Keratinocyte (primary cell): ENCODE data around the gene DPP10. TPM values are rescaled to one million over a fixed set of nuclear protein-coding genes. Genes with fewer than 3 reads are reported as not detected.
"Not testable (repeated sequence)": the region's sequence is repeated elsewhere in the genome, so short reads cannot be mapped to it uniquely, and the experiment has no call there.

Experiments
- DNase-seq: peaks from one replicate; pipeline ENCODE4 v3.0.0-alpha.2; 2011; ENCODE audit warnings: low read depth, missing footprints, low spot score
- FAIRE-seq: peaks from 2 replicates; lab custom pipeline; 2011; peaks lifted over from hg19 to GRCh38; lab: Jason Lieb, UNC
- H2AFZ ChIP-seq: 2 replicates; pipeline ENCODE4 v1.6.0; 2012; ENCODE audit warnings: low read length, control low read depth, inconsistent platforms; ENCODE audit not compliant: control insufficient read depth
- H3K27ac ChIP-seq: 2 replicates; pipeline ENCODE4 v1.5.1; 2011; ENCODE audit warnings: low read length; ENCODE audit not compliant: control insufficient read depth, insufficient read depth
- H3K27me3 ChIP-seq: 3 replicates; pipeline ENCODE4 v1.6.0; 2011; ENCODE audit warnings: low read length; ENCODE audit not compliant: control insufficient read depth, insufficient read depth; ENCODE audit errors: extremely low read depth
- H3K36me3 ChIP-seq, 2 experiments: 2 replicates in 1 of 2; 3 replicates in 1 of 2; pipeline ENCODE4 v1.5.1; 2011; ENCODE audit warnings: low read length in 2 of 2, mild to moderate bottlenecking in 1 of 2; ENCODE audit not compliant: control insufficient read depth in 2 of 2, insufficient read depth in 2 of 2; ENCODE audit errors: extremely low read depth in 1 of 2
- H3K4me1 ChIP-seq: 3 replicates; pipeline ENCODE4 v1.5.1; 2011; ENCODE audit warnings: low read length; ENCODE audit not compliant: control insufficient read depth, insufficient read depth; ENCODE audit errors: extremely low read depth
- H3K4me2 ChIP-seq: 3 replicates; pipeline ENCODE4 v1.6.0; 2011; ENCODE audit warnings: low read depth, low read length; ENCODE audit not compliant: control insufficient read depth, insufficient read depth; ENCODE audit errors: extremely low read depth
- H3K4me3 ChIP-seq, 3 experiments: fragments of 200-600 bp in 1 of 3; sonication (generic) in 1 of 3; 2 replicates in 2 of 3; 3 replicates in 1 of 3; pipeline ENCODE4 v1.5.1; 2011 to 2016; ENCODE audit warnings: low read length in 3 of 3, mild to moderate bottlenecking in 3 of 3, control low read depth in 2 of 3, inconsistent platforms in 1 of 3, low read depth in 1 of 3, mixed read lengths in 1 of 3, mixed run types in 1 of 3, moderate library complexity in 1 of 3; ENCODE audit not compliant: control insufficient read depth in 2 of 3, insufficient read depth in 2 of 3; ENCODE audit errors: extremely low read depth in 1 of 3
- H3K79me2 ChIP-seq: 2 replicates; pipeline ENCODE4 v1.6.0; 2012; ENCODE audit warnings: low read length; ENCODE audit not compliant: control insufficient read depth, insufficient read depth
- H3K9ac ChIP-seq: 3 replicates; pipeline ENCODE4 v1.6.0; 2011; ENCODE audit warnings: low read length; ENCODE audit not compliant: control insufficient read depth, insufficient read depth; ENCODE audit errors: extremely low read depth
- H3K9me1 ChIP-seq: 3 replicates; pipeline ENCODE4 v1.6.0; 2011; ENCODE audit warnings: low read length; ENCODE audit not compliant: control insufficient read depth, insufficient read depth; ENCODE audit errors: extremely low read depth
- H3K9me3 ChIP-seq: 2 replicates; pipeline ENCODE4 v1.5.1; 2012; ENCODE audit warnings: low read depth, low read length; ENCODE audit not compliant: control insufficient read depth
- H4K20me1 ChIP-seq: 3 replicates; pipeline ENCODE4 v1.6.0; 2011; ENCODE audit warnings: low read length; ENCODE audit not compliant: control insufficient read depth, insufficient read depth; ENCODE audit errors: extremely low read depth
- CTCF ChIP-seq, 3 experiments: IDR thresholded peaks in 1 of 3; conservative IDR thresholded peaks in 1 of 3; optimal IDR thresholded peaks in 1 of 3; 2 replicates in 2 of 3; 3 replicates in 1 of 3; pipeline versions ENCODE3 to v1.5.1; 2011; ENCODE audit warnings: low read length in 3 of 3, mild to moderate bottlenecking in 3 of 3, moderate library complexity in 2 of 3, control low read depth in 1 of 3, inconsistent platforms in 1 of 3; ENCODE audit not compliant: insufficient read depth in 2 of 3; ENCODE audit errors: extremely low read depth in 1 of 3
- EZH2 ChIP-seq: IDR thresholded peaks from one replicate; pipeline ENCODE4 v1.6.1; 2012; ENCODE audit warnings: inconsistent platforms, mild to moderate bottlenecking, low read length, moderate library complexity
- dilution Hi-C: fragments of 300-500 bp; cut with MboI; formaldehyde crosslinking; loops from one replicate; pipeline ENCODE4 v1.7.0; 2020; ENCODE audit warnings: low sequenced_read_pairs; ENCODE audit not compliant: extremely low pct_ligation_motif_present
- polyA plus RNA-seq, 5 experiments: library from polyadenylated mRNA; depleted of rRNA in 3 of 5; stranded (reverse) in 3 of 5; stranded (forward) in 1 of 5; unstranded in 1 of 5; fragments of >200 nt; gene quantifications; 1 replicate in 1 of 5; 2 replicates in 3 of 5; 3 replicates in 1 of 5; pipeline versions ENCODE4 v1.2.1 to v1.2.3, GENCODE V29; 2011 to 2012; ENCODE audit warnings: missing spikeins in 2 of 5, low read depth in 1 of 5, low replicate concordance in 1 of 5

The DPP10 gene
- polyA plus RNA-seq, 1 donor (not counting 4 experiments of a cell fraction or from before 2014, with no cell fraction given) = not detected

GRCh38 chr2:114517580-114517979 lies 75.1 kb downstream of the DPP10 start:
- Histone ChIP-seq H3K9me3 (no peaks in the 10 kb centered on the region), H3K36me3 (no peaks in the 10 kb centered on the region), H2AFZ (no peak overlapping the region), H3K27me3 (no peaks in the 10 kb centered on the region), H3K27ac (no peak overlapping the region), H4K20me1 (no peaks in the 10 kb centered on the region), H3K4me3 (no peak overlapping the region), H3K9ac (no peak overlapping the region), H3K4me2 (no peak overlapping the region), H3K4me1 (no peaks in the 10 kb centered on the region), H3K9me1 (no peaks in the 10 kb centered on the region), H3K79me2 (no peaks in the 10 kb centered on the region)
- TF ChIP-seq CTCF (optimal IDR thresholded peaks at IDR 0.05 in 1 of 3, IDR thresholded peaks at IDR 0.05 in 1 of 3, conservative IDR thresholded peaks at IDR 0.05 in 1 of 3; ENCODE audit: extremely low read depth in 1 of 3, insufficient read depth in 2 of 3, low read length in 3 of 3) (no peak), EZH2 (no peak)
- dilution Hi-C loops = no loop called here
- FAIRE-seq (no peak), DNase-seq (no peak)

- FAIRE-seq (no peak), DNase-seq (no peak)
- Histone ChIP-seq H3K4me3 (no peak overlapping the region), H3K9me1 (no peaks in the 10 kb centered on the region), H2AFZ (no peak overlapping the region), H4K20me1 (no peaks in the 10 kb centered on the region), H3K27me3 (no peaks in the 10 kb centered on the region), H3K79me2 (no peaks in the 10 kb centered on the region), H3K27ac (no peak overlapping the region), H3K9ac (no peak overlapping the region), H3K4me2 (no peak overlapping the region), H3K9me3 (no peaks in the 10 kb centered on the region), H3K36me3 (no peaks in the 10 kb centered on the region), H3K4me1 (no peaks in the 10 kb centered on the region)
- dilution Hi-C loops = no loop called here
- TF ChIP-seq EZH2 = no peak
- TF ChIP-seq CTCF (optimal IDR thresholded peaks at IDR 0.05 in 1 of 3, IDR thresholded peaks at IDR 0.05 in 1 of 3, conservative IDR thresholded peaks at IDR 0.05 in 1 of 3; ENCODE audit: extremely low read depth in 1 of 3, insufficient read depth in 2 of 3, low read length in 3 of 3) = no peak
These were observed 76.3 kb downstream of the DPP10 start for GRCh38 chr2:114518738-114519137.

- H3K4me1 ChIP-seq, H3K9ac ChIP-seq, H3K27ac ChIP-seq, H3K79me2 ChIP-seq, H3K9me1 ChIP-seq, dilution Hi-C loops, DNase-seq, H3K4me2 ChIP-seq, H2AFZ ChIP-seq, H3K9me3 ChIP-seq, H4K20me1 ChIP-seq, H3K4me3 ChIP-seq, FAIRE-seq, H3K36me3 ChIP-seq, H3K27me3 ChIP-seq: not testable (repeated sequence)
These were observed 80.2 kb downstream of the DPP10 start for GRCh38 chr2:114522612-114523011.
